HPDE6-E6E7 (cell line): Measurements from ENCODE around the gene DISC1.
"Not testable (repeated sequence)": the region's sequence is repeated elsewhere in the genome, so short reads cannot be mapped to it uniquely, and the experiment has no call there.

Experiments
- DNase-seq: peaks from one replicate; pipeline ENCODE4 v3.0.0; 2011; ENCODE audit warnings: missing footprints; ENCODE audit errors: extremely low spot score

DISC1 gene

DNA sequence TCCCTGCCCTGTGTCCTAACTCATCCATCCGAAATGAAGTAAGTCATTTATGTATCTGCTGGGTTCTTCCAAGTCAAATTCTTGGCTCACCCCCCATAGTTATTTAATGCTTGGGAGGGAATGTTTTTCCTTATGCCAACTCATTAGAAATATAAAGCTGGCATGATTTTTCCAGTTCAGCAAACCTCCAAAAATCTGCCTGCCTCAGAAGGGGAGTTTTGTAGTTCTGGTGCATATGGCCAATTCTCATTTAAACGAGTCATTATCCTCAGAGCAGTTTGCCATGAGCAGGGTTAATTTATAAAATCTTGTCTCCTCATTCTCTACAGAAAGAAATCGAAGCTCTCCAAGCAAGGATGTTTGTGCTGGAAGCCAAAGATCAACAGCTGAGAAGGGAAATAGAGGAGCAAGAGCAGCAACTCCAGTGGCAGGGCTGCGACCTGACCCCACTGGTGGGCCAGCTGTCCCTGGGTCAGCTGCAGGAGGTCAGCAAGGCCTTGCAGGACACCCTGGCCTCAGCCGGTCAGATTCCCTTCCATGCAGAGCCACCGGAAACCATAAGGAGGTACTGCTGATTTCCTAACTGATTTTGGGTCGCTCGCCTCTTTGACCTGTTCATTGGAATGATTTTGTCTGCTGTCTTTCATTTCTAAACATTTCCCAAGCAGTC is 144.1 kb downstream of the DISC1 start:
- DNase-seq, result no peak

DNA sequence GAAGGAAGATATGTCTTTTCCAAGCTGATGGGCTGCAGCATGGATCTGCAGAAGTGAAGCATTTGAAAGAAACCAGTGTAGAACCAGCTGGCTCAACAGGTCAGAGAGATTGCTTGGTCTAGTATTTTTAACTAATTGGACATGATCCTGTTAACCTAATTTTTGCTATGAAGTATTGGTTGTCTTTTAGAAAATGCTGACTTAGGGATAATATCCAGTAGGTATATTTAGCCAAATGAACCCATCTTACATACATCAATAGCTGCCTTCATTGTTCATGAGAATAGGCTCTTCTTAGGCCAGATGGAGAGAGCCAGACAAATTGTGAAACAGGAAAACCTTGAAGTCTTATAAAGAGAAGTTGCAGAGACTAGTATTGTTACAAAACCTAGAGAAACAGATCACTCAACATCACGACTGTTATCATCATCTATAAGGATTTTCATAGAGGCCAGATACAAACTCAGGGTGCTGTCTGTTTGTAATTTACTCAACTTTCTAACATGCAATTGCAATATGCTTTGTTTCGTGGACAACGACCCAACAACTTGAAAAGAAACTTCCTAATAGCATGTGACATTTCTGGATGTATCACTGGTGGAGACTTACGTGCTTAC is 148.2 kb downstream of the DISC1 start:
- DNase-seq, result no peak

DNA sequence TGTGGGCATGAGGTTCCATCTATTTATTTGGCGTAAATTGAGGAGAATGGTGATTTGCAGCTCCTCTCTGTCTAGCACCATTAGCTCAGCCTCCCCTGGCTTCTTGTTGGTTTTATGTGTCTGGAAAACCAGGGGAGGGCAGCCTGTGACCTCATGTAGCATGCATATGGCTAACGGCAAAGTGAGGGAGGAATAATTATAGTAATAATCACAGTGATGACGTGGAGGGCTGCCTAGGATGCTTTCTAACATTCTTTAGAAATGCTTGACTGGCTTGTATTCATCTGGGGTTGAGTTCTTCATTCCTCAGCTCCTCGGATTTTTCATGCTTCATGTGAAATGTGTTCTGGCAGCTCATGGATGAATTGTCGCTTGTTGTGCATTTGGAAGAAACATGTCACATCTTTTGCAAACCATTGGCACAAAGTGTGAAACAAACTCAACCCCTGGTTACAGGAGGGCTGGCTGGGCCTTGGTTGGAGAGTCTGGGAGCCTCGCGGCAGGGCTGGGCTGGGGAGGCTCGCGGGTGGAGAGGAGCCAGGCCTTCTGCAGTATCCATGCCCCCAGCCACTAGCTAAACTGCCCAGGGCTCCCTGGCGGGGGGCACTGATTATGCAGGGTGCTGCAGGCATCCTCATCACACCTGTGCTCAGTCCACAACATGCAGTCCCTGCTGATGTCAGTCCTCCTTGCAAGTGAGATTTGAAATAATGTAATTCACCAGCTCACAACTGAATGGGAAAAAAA is 149.6 kb downstream of the DISC1 start:
- DNase-seq, result no peak

DNA sequence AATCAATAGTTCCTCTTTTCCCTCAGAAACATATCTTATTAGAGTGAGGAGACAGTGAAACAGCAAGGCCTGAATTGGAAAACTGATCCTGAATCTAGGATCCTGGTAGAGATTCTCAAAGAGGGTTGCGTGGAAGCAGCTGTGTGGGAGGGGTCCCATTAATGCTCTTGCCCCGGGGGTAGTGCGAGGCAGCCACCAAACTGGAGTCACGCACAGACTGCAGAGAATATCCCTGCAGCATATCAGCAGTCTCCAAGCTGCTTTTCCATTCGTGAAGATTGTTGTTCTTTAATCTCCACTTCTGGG is 150.1 kb downstream of the DISC1 start:
- no peak for DNase-seq

DNA sequence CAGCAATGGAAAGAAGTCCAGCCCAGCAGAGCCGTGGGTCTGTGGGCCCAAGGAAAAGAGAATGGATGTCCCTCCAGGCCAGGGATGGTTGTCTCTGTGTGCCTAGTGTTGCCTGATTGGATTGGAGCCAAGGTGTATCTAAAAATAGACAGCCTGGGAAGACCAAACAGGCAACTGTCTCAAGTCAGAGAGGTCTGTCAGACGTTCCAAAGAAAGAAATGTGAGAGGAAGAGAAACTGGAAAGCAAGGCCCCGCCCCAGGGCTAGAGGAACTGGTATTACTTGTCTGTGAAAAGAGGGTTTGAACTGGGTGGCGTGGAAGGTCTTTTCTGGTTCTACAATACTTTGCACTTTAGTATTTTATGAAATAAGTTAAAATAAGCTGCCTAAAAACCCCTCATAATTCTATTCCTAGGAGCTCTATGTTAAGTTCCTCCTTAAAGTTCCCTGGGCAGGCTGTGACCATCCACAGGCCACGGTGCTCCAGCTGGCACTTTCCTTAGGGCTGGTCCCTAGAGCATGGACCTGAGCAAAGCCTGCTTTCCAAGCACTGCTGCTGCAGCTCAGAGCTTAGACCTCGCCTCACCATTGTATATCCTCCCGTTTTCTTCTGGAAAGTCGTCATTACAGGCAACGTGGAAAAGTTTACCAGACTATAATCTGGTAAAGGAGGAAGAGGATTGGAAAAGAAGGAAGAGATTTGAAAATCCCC is 151.6 kb downstream of the DISC1 start:
- DNase-seq, result no peak

- DNase-seq, result no peak
Measured at GRCh38 chr1:231779081-231779480, 152.5 kb downstream of the DISC1 start.

GRCh38 chr1:231781892-231782291 is 155.3 kb downstream of the DISC1 start:
- no peak for DNase-seq

GRCh38 chr1:231785073-231785472 is 158.5 kb downstream of the DISC1 start:
- DNase-seq, result not testable (repeated sequence)

- DNase-seq, result no peak
Measured at GRCh38 chr1:231786126-231786525, 159.5 kb downstream of the DISC1 start.

DNA sequence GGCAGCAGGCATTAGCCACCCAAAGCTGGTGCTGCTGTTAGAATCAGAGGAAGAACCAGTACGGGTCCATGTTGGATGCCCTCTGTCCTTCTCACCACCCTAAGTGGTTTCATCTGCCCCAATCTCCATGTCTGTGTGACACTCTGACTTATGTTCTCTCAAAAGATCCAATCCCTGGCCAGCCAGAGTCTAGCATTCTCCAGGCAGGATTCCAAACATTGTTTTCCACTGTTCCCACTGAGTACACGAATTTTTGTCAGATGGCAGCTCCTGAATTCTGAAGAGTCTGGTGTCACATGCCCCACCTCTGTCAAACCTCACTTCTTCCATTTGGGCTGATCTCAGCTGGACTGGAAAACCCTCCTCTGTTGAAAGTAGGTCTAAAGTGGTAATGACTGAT is 166.0 kb downstream of the DISC1 start:
- no peak for DNase-seq

- no peak for DNase-seq
Measured at GRCh38 chr1:231793893-231794292, 167.3 kb downstream of the DISC1 start.

DNA sequence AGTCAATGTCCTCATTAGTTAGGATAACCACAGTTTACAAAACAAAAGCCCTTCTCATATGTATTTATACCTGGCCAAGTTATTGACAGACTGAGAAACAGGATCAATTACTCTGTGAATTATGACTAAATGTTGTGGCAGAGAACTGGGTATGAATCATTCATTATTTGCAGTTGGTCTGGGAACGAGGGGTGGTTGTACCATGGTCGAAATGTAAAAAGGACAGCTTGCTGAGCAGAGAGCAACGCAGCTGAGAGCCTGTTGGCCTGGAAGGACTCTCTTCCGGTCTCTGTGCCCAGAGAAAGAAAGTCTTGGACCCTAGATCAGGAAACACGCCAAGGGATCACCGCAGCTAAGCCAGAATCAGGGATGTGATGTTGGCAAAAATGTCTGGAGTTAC is 169.6 kb downstream of the DISC1 start:
- DNase-seq, result no peak

GRCh38 chr1:231799363-231799986 is 172.9 kb downstream of the DISC1 start:
- DNase-seq, result no peak

- no peak for DNase-seq
Measured at GRCh38 chr1:231800108-231800507, 173.5 kb downstream of the DISC1 start.

- DNase-seq, result no peak
Measured at GRCh38 chr1:231801042-231801585, 174.5 kb downstream of the DISC1 start.

DNA sequence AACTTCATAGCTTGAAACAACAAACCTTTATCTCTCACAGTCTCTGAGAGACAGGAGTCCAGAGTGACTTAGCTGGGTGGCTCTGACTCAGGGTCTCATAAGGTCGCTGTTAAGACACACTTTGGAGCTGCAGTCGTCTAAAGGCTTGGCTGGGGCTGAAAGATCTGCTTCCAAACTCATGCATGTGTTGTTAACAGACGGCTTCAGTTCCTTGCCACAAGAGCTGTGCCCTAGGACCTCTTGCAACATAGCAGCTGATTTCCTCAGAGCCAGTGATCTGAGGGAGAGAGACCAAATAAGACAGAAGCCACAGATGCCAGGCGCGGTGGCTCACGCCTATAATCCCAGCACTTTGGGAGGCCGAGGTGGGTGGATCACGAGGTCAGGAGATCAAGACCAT is 176.8 kb downstream of the DISC1 start:
- DNase-seq, result no peak

DNA sequence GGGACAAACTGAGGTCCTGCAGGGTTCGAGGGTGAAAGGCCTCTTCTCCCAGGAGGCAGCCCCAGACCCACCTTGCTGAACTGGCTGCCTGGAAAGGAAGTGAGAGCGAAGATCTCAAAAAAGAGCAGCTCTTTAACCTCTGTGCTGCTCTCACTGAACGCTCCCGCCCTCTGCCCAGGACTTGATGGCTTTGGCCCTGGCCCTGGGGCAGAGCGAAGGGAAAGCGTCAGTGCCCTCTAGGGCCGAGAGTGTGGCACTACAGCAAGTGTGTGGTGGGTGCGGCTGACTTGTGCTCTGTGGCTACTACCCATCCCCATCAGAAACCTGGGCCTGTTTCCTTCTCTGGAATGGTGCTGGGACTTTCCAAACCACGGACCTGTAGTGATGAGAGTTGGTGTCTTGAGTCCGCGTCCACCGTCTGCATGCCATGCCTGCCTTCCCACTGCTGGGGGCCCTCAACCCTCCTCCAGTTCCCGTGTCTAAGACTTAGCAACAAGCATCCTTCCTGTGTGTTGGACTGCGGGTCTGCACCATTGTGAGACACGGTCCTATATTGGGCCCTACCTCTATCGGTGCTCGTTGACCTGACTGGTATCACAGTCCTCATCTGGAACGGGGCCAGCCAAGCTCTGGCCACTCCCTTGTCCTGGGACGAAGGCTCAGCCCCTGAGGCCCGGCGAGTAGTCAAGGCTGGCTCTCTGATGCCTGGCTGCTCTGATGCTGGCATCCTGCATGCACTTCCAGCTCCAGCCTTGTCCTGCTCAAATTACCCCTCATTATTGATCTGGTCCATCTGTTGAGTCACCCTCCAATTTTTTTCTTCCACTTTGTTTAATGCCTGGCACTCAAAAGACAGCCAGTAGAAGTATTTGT is 180.3 kb downstream of the DISC1 start:
- DNase-seq, result no peak

DNA sequence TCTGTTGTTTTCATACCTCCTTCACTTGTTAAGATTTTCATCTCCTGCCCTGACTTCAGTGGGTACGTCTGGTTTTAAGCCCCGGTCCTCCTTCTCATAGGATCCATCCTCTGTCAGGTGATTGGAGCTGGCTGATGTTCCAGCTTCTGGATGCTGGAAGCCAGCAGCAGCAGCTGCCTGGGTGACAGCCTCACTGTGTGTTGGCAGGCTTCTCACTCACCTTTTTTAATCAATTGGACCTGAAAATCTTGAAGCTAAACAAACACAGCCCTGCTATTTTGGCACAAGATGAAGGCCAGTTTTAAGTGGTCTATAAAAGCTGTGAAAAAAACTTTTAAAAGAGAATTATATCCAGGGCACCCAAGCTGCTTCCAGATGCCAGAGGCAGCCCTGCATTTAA is 181.0 kb downstream of the DISC1 start:
- no peak for DNase-seq

DNA sequence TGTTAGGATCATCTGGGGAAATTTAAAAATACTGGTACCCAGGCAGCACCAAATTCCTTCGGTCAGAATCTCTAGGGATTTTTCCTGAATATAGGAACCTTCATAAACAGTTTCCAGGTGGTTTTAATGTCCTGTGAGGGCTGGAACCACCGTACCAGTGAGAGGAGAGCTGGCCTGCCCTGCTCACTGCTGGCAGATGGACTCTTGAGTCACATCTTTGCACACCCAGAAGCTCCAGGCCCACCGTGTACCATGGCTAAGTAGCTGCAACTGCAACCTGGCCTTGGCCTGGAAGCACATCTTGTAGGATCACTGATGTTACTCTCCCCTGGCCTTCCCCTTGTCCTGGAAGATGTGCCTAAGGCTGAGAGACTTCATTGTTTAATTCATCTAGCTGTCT is 181.5 kb downstream of the DISC1 start:
- DNase-seq, result no peak

GRCh38 chr1:231808990-231809389 is 182.4 kb downstream of the DISC1 start:
- no peak for DNase-seq

- no peak for DNase-seq
Measured at GRCh38 chr1:231810415-231810814, 183.8 kb downstream of the DISC1 start.
